ENCODE results near the gene DAG1.

The DAG1 gene

GRCh38 chr3:49506906-49507305, 36.8 kb downstream of the DAG1 start:
- H3K4me2 ChIP-seq (ENCODE audit: low read length): no peak overlapping the region
- no peaks in the 10 kb centered on the region for H3K9me3 ChIP-seq (ENCODE audit: control insufficient read depth, low read length)
- H3K79me2 ChIP-seq: peaks cover 20% of the 10 kb centered on the region
- no peaks in the 10 kb centered on the region for H3K4me1 ChIP-seq
- no peaks in the 10 kb centered on the region for H3K27me3 ChIP-seq (ENCODE audit: control insufficient read depth, insufficient read depth, low read length)
- no peak overlapping the region for H3K4me3 ChIP-seq (ENCODE audit: low read depth, low read length)
- no peak for TF ChIP-seq CTCF (IDR thresholded peaks at IDR 0.05)
- H3K27ac ChIP-seq: no peak overlapping the region
- no peak overlapping the region for H2AFZ ChIP-seq
- no peaks in the 10 kb centered on the region for H3K36me3 ChIP-seq (ENCODE audit: control insufficient read depth, insufficient read depth, low read length)
- no peak overlapping the region for H3K9ac ChIP-seq

GRCh38 chr3:49509028-49509561, 39.0 kb downstream of the DAG1 start:
- Histone ChIP-seq H3K4me1 (peaks cover 4% of the 10 kb centered on the region), H3K36me3 (ENCODE audit: control insufficient read depth, insufficient read depth, low read length) (no peaks in the 10 kb centered on the region), H3K9me3 (ENCODE audit: control insufficient read depth, low read length) (no peaks in the 10 kb centered on the region), H3K27me3 (ENCODE audit: control insufficient read depth, insufficient read depth, low read length) (no peaks in the 10 kb centered on the region), H3K79me2 (peaks cover 18% of the 10 kb centered on the region), H3K4me2 (ENCODE audit: low read length) (no peak overlapping the region), H3K4me3 (ENCODE audit: low read depth, low read length) (no peak overlapping the region), H3K27ac (no peak overlapping the region), H3K9ac (no peak overlapping the region), H2AFZ (no peak overlapping the region)
- TF ChIP-seq CTCF (IDR thresholded peaks at IDR 0.05): no peak

- no peak overlapping the region for H3K9ac ChIP-seq
- no peak overlapping the region for H3K4me2 ChIP-seq (ENCODE audit: low read length)
- no peaks in the 10 kb centered on the region for H3K9me3 ChIP-seq (ENCODE audit: control insufficient read depth, low read length)
- H3K27ac ChIP-seq: no peak overlapping the region
- TF ChIP-seq CTCF (IDR thresholded peaks at IDR 0.05): no peak
- H2AFZ ChIP-seq: no peak overlapping the region
- H3K36me3 ChIP-seq (ENCODE audit: control insufficient read depth, insufficient read depth, low read length): no peaks in the 10 kb centered on the region
- no peaks in the 10 kb centered on the region for H3K27me3 ChIP-seq (ENCODE audit: control insufficient read depth, insufficient read depth, low read length)
- peaks cover 4% of the 10 kb centered on the region for H3K4me1 ChIP-seq
- H3K4me3 ChIP-seq (ENCODE audit: low read depth, low read length): no peak overlapping the region
- H3K79me2 ChIP-seq: peaks cover 28% of the 10 kb centered on the region
Observed at GRCh38 chr3:49511639-49512038, 41.6 kb downstream of the DAG1 start.

- H3K9me3 ChIP-seq (ENCODE audit: control insufficient read depth, low read length): no peaks in the 10 kb centered on the region
- no peak overlapping the region for H3K4me3 ChIP-seq (ENCODE audit: low read depth, low read length)
- no peak for TF ChIP-seq CTCF (IDR thresholded peaks at IDR 0.05)
- H3K9ac ChIP-seq: no peak overlapping the region
- H3K27me3 ChIP-seq (ENCODE audit: control insufficient read depth, insufficient read depth, low read length): no peaks in the 10 kb centered on the region
- peaks cover 37% of the 10 kb centered on the region for H3K79me2 ChIP-seq
- no peak overlapping the region for H3K27ac ChIP-seq
- no peak overlapping the region for H2AFZ ChIP-seq
- no peaks in the 10 kb centered on the region for H3K36me3 ChIP-seq (ENCODE audit: control insufficient read depth, insufficient read depth, low read length)
- H3K4me2 ChIP-seq (ENCODE audit: low read length): no peak overlapping the region
- H3K4me1 ChIP-seq: peaks cover 4% of the 10 kb centered on the region
Observed at GRCh38 chr3:49512781-49513355, 42.8 kb downstream of the DAG1 start.

- no peak overlapping the region for H2AFZ ChIP-seq
- H3K9me3 ChIP-seq (ENCODE audit: control insufficient read depth, low read length): no peaks in the 10 kb centered on the region
- H3K79me2 ChIP-seq: peaks cover 39% of the 10 kb centered on the region
- no peaks in the 10 kb centered on the region for H3K27me3 ChIP-seq (ENCODE audit: control insufficient read depth, insufficient read depth, low read length)
- H3K9ac ChIP-seq: no peak overlapping the region
- H3K27ac ChIP-seq: no peak overlapping the region
- no peak overlapping the region for H3K4me2 ChIP-seq (ENCODE audit: low read length)
- no peaks in the 10 kb centered on the region for H3K36me3 ChIP-seq (ENCODE audit: control insufficient read depth, insufficient read depth, low read length)
- TF ChIP-seq CTCF (IDR thresholded peaks at IDR 0.05): no peak
- H3K4me1 ChIP-seq: peaks cover 4% of the 10 kb centered on the region
- no peak overlapping the region for H3K4me3 ChIP-seq (ENCODE audit: low read depth, low read length)
Observed at GRCh38 chr3:49513494-49514124, 43.5 kb downstream of the DAG1 start.
